ENCODE data around the gene SH3BP2.

- TF ChIP-seq CTCF (conservative IDR thresholded peaks at IDR 0.05; ENCODE audit: low read length) = no peak
- TF ChIP-seq EZH2phosphoT487 (IDR thresholded peaks at IDR 0.05; ENCODE audit: borderline replicate concordance, low read depth, low read length) = no peak
Measured at GRCh38 chr4:2852481-2852921, 59.6 kb downstream of the SH3BP2 start.

Measured in OCI-LY7 (cell line).